GM21526 (cell line): ENCODE measurements around the gene SEMA3D.

Experiments
- ATAC-seq: cut with Tn5 transposase; IDR thresholded peaks from one replicate; pipeline ENCODE4 v1.9.1; 2021; ENCODE audit warnings: moderate library complexity; ENCODE audit not compliant: unreplicated experiment, low FRiP score

Gene SEMA3D

GRCh38 chr7:85130702-85131101 is 56.2 kb downstream of the SEMA3D start:
- ATAC-seq = no peak

- ATAC-seq = no peak
These were observed 60.5 kb downstream of the SEMA3D start for GRCh38 chr7:85126383-85126782.

GRCh38 chr7:85125651-85126131 is 61.2 kb downstream of the SEMA3D start:
- ATAC-seq = no peak

GRCh38 chr7:85125176-85125575 is 61.7 kb downstream of the SEMA3D start:
- ATAC-seq = no peak

DNA sequence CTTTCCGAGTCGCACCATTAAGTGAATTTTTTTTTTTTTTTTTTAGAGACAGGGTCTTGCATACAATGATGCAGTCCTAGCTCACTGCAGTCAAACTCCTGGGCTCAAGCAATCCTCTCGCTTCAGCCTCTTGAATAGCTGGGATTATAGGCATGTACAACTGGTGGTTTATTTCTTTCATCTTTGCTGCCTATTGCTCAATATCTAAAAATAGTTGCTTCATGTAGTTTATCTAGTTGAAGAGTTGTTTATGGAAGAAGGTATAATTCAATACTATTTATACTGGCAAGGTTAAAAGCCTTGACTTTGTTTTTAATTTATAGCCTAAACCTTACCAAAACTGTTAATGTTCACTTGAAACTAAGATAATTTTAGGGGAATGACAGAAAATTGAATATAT is 66.9 kb downstream of the SEMA3D start:
- no peak for ATAC-seq

GRCh38 chr7:85115862-85116261 is 71.0 kb downstream of the SEMA3D start:
- ATAC-seq = no peak

DNA sequence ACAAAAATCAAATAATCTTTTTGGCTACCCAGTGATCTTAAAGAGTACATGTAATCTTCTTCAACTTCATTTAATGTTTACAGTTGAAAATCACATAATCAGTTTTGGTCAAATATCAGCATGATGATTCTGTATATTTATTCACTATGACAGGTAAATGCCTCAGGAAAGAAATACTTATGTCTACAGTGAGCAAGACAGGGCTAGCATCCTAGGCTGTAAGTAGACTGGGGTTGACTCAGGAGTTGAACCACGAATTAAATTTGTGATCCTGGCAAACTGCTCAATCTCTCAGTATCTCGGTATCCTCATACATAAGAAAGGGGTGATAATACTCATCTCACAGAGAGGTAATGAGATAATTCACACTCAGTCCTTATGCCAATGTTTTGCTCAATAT is 71.8 kb downstream of the SEMA3D start:
- ATAC-seq = no peak

GRCh38 chr7:85114342-85114741 is 72.5 kb downstream of the SEMA3D start:
- ATAC-seq = no peak

DNA sequence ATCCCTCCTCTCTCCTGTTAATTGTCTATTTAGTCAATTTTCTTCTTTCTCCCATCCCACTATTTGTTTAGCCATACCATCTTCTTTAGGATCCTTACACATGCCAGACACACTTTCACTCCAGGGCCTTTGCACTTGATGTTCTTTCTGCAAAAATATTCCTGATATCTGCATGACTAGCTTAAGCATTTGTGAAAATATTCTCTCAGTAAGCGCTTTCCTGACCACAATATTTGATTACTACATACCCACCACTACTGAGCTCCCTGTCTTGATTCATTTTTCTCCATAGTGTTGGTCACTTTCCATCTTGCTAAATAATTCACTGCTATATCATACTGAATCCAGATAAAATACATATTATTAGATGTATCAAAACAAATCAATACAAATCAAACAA is 75.1 kb downstream of the SEMA3D start:
- no peak for ATAC-seq

- no peak for ATAC-seq
These were observed 80.1 kb downstream of the SEMA3D start for GRCh38 chr7:85106719-85107118.

- no peak for ATAC-seq
These were observed 82.2 kb downstream of the SEMA3D start for GRCh38 chr7:85104432-85105205.

- no peak for ATAC-seq
These were observed 82.9 kb downstream of the SEMA3D start for GRCh38 chr7:85103962-85104361.

- no peak for ATAC-seq
These were observed 83.5 kb downstream of the SEMA3D start for GRCh38 chr7:85103357-85103756.

- no peak for ATAC-seq
These were observed 84.0 kb downstream of the SEMA3D start for GRCh38 chr7:85102813-85103350.

- ATAC-seq = no peak
These were observed 85.5 kb downstream of the SEMA3D start for GRCh38 chr7:85101347-85101746.

DNA sequence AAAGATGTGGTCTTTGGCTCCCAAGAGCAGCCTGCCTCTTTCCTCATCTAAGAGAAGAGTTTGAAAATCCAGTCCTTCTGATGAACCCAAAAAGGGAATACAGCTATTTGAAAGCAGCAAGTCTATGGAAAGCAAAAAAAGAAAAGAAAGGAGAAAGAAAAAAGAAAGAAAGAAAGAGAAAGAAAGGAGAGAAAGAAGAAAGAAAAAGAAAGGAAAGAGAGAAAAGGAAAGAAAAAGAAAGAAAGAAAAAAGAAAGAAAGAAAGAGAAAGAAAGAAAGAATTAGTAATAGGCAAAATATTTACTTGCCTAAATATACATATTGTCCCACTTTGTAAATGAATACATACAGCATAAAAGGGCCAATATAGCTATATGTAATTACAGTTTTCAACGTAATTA is 89.0 kb downstream of the SEMA3D start:
- ATAC-seq = no peak

GRCh38 chr7:85095806-85096205 is 91.0 kb downstream of the SEMA3D start:
- no peak for ATAC-seq

DNA sequence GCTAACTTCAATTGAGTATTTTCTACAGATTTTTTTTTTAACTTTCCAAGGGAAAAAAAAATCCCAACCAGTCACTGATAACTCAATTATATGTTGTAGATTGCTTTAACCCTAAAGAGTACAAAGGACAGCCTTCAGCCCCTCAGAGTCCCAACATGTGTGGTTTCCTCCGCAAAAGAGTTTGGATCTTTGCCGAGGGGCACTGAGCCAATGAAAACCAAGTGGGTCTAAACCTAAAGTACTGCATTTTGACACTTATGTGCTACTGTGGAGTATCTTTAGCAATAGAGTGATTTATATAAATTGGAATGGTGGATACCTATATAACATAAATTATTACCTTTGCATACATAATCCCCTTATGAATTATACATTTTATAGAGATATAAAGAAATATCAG is 91.5 kb downstream of the SEMA3D start:
- no peak for ATAC-seq

DNA sequence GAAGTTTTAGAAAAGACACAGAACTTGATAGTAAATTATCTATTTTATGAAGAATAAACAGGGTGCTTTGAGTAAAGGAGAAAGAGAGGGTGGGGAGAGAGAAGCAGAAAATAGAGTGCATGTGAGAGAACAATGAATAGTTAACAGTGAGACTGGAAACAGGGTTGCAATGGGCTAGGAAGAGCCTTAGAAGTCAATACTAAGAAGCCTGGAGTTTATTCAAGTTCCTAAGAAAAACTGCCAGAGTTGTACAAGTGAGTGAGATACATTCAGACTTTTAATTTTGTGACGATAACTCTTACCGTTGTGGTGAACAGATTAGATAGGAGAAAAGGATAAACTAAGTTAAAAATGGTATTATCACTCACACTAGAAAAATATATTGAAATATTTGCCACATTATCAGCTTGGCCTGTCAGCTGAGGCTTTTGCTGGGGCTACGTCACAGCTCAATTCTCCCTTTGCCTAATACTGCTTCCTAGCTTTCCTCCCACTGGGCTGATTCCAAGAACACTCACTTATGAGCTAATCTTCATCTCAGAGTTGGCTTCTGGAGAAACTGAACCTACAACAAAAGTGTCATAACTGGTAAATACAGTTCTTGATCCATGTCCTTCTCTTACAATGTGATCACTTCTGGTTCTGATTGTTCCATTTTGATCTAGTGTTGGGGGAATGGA is 92.7 kb downstream of the SEMA3D start:
- ATAC-seq = no peak

- ATAC-seq = no peak
These were observed 95.3 kb downstream of the SEMA3D start for GRCh38 chr7:85091565-85091928.

DNA sequence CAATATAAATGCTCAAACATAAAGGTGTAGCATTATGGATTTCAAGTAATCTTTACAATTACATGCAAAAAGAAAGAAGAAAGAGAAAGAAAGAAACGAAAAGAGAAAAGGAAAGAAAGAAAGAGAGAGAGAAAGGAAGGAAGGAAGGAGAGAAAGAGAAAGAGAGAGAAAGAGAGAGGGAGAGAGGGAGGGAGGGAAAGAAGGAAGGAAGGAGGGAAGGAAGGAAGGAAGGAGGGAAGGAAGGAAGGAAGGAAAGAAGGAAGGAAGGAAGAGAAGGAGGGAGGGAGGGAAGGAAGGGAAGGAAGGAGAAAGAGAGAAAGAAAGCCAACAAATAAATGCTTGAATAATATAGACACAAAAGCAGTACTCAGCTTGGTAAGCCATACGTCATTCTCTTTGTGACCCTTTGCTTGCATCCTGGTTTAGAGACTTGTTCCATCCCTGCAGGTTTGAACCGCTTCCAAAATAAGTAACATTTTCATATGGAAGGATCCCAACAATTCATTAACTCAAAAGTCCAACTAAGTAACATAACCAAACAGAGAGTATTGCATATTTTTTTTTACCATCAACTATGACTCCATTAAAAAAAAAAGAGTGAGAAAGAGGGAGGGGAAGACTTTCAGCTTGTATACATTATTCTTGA is 95.8 kb downstream of the SEMA3D start:
- no peak for ATAC-seq
